ENCODE results near the gene TUBB.
A peak's percentile ranks its signal among the peaks of the same experiment; 100 is the strongest.

The TUBB gene

GRCh38 chr6:30719791-30720737 is at the start of gene TUBB:
TSS of gene TUBB (plus strand) at chr6:30720352. CDS start at chr6:30720507, 155 bp downstream.
- no peak within 1 kb of the TSS for H2AFZ ChIP-seq (ENCODE audit: low read depth, low read length)
- H3K27me3 ChIP-seq (ENCODE audit: insufficient read depth, low read length): no peaks in the 10 kb centered on the region
- H3K36me3 ChIP-seq (ENCODE audit: insufficient read depth, low read length): peaks cover 37% of the 10 kb centered on the region
- H3K4me1 ChIP-seq (ENCODE audit: insufficient read depth, low read length): peaks cover 27% of the 10 kb centered on the region
- H3K9me3 ChIP-seq (ENCODE audit: low read length): no peaks in the 10 kb centered on the region
- peak within 1 kb of the TSS; percentile 87 for H3K4me3 ChIP-seq (ENCODE audit: low read length)

- peaks cover 33% of the 10 kb centered on the region for H3K36me3 ChIP-seq (ENCODE audit: insufficient read depth, low read length)
- no peak overlapping the region for H2AFZ ChIP-seq (ENCODE audit: low read depth, low read length)
- H3K4me3 ChIP-seq (ENCODE audit: low read length): no peak overlapping the region
- H3K9me3 ChIP-seq (ENCODE audit: low read length): no peaks in the 10 kb centered on the region
- H3K27me3 ChIP-seq (ENCODE audit: insufficient read depth, low read length): no peaks in the 10 kb centered on the region
- H3K4me1 ChIP-seq (ENCODE audit: insufficient read depth, low read length): peaks cover 7% of the 10 kb centered on the region
These were observed 49.2 kb upstream of the TUBB start for GRCh38 chr6:30670760-30671527.

- no peaks in the 10 kb centered on the region for H3K9me3 ChIP-seq (ENCODE audit: low read length)
- H3K4me3 ChIP-seq (ENCODE audit: low read length): peak within 1 kb of the TSS; percentile 83
- no peaks in the 10 kb centered on the region for H3K27me3 ChIP-seq (ENCODE audit: insufficient read depth, low read length)
- peak within 1 kb of the TSS; percentile 7 for H2AFZ ChIP-seq (ENCODE audit: low read depth, low read length)
- H3K4me1 ChIP-seq (ENCODE audit: insufficient read depth, low read length): peaks cover 7% of the 10 kb centered on the region
- peaks cover 37% of the 10 kb centered on the region for H3K36me3 ChIP-seq (ENCODE audit: insufficient read depth, low read length)
These were observed 47.5 kb upstream of the TUBB start, which contains the start of gene DHX16 for GRCh38 chr6:30672445-30673253. TSS of gene DHX16 (minus strand) at chr6:30673006. CDS start at chr6:30672841, 165 bp downstream.

DNA sequence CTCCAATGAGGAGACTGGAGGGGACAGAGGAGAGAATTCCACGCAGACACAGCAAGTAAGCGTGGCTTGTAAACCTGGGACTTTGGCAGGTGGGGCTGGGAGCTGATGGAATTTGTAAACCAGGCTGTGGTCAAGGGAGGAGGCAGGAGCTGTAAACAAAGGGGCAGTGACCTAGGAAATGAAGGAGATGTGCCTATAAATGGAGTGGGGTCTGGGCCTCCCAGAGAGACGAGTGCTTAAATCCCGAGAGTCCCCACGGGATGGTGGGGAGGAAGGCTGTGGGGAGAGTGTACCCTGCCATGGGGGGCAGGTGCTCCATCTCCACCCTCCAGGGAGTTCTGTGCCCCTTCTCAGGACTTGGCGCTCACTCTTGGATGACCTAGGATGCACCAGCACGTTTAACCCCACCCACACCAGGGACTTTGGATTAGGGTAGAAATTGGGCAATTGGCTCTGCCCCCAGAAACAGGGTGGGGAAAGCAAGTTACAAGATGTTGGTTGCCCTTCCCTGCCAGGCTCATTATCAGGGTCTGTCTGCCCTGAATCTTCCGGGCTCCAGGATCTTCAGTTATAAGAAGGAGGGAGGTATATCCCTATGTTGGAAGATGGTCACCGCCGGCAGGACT is 43.4 kb upstream of the TUBB start:
- Histone ChIP-seq H3K36me3 (ENCODE audit: insufficient read depth, low read length) (peaks cover 32% of the 10 kb centered on the region), H3K4me1 (ENCODE audit: insufficient read depth, low read length) (peaks cover 6% of the 10 kb centered on the region), H3K27me3 (ENCODE audit: insufficient read depth, low read length) (no peaks in the 10 kb centered on the region), H2AFZ (ENCODE audit: low read depth, low read length) (no peak overlapping the region), H3K4me3 (ENCODE audit: low read length) (no peak overlapping the region), H3K9me3 (ENCODE audit: low read length) (no peaks in the 10 kb centered on the region)

GRCh38 chr6:30678964-30679726 is 41.0 kb upstream of the TUBB start:
- H3K4me1 ChIP-seq (ENCODE audit: insufficient read depth, low read length): peaks cover 28% of the 10 kb centered on the region
- H3K4me3 ChIP-seq (ENCODE audit: low read length): no peak overlapping the region

DNA sequence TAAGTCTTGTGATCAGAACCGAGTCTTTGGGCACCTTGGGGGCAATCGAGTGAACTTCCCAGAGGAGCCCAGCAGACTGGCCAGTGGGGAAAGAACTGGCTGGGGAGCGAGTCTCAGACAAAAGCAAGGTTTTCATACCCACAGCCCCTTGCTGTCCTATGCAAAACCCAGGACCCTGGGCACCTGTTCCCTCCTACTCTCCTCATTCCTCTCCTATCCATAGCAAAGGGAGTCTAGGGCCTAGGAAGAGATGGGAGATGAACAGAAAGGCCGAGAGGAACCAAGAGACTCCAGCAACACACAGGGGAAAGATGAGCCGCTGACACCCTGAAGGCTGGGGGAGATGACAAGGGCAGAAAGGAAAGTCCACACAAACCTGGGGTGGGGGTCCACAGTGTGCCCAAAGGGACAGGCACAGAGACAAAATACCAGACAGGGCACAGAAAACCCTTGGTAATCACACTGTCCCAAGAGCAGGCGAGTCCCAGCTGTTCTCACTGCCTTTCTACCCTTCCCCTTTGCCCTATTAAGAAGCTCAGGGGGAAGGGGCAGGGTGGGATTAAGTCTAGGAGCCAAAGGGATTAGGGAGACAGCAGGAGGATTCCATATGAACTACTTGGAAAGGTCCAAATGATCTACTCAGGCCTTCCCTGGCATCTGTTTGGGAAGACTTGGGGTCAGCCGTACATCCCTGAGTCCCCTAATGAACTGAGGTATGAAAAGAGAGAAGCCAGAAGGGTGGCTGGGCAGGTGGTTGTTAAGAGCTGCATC is 40.2 kb upstream of the TUBB start:
- Histone ChIP-seq H3K4me1 (ENCODE audit: insufficient read depth, low read length) (peaks cover 34% of the 10 kb centered on the region), H2AFZ (ENCODE audit: low read depth, low read length) (no peak overlapping the region), H3K9me3 (ENCODE audit: low read length) (no peaks in the 10 kb centered on the region), H3K36me3 (ENCODE audit: insufficient read depth, low read length) (peaks cover 34% of the 10 kb centered on the region), H3K4me3 (ENCODE audit: low read length) (no peak overlapping the region), H3K27me3 (ENCODE audit: insufficient read depth, low read length) (no peaks in the 10 kb centered on the region)

More at GRCh38 chr6:30678964-30679726, 41.0 kb upstream of the TUBB start:
- H3K9me3 ChIP-seq (ENCODE audit: low read length): no peaks in the 10 kb centered on the region
- H3K36me3 ChIP-seq (ENCODE audit: insufficient read depth, low read length): peaks cover 34% of the 10 kb centered on the region
- no peaks in the 10 kb centered on the region for H3K27me3 ChIP-seq (ENCODE audit: insufficient read depth, low read length)
- no peak overlapping the region for H2AFZ ChIP-seq (ENCODE audit: low read depth, low read length)

GRCh38 chr6:30681766-30682142 is 38.4 kb upstream of the TUBB start:
- Histone ChIP-seq H3K36me3 (ENCODE audit: insufficient read depth, low read length) (peaks cover 25% of the 10 kb centered on the region), H3K4me1 (ENCODE audit: insufficient read depth, low read length) (peaks cover 49% of the 10 kb centered on the region), H2AFZ (ENCODE audit: low read depth, low read length) (no peak overlapping the region), H3K27me3 (ENCODE audit: insufficient read depth, low read length) (no peaks in the 10 kb centered on the region), H3K9me3 (ENCODE audit: low read length) (no peaks in the 10 kb centered on the region), H3K4me3 (ENCODE audit: low read length) (no peak overlapping the region)

DNA sequence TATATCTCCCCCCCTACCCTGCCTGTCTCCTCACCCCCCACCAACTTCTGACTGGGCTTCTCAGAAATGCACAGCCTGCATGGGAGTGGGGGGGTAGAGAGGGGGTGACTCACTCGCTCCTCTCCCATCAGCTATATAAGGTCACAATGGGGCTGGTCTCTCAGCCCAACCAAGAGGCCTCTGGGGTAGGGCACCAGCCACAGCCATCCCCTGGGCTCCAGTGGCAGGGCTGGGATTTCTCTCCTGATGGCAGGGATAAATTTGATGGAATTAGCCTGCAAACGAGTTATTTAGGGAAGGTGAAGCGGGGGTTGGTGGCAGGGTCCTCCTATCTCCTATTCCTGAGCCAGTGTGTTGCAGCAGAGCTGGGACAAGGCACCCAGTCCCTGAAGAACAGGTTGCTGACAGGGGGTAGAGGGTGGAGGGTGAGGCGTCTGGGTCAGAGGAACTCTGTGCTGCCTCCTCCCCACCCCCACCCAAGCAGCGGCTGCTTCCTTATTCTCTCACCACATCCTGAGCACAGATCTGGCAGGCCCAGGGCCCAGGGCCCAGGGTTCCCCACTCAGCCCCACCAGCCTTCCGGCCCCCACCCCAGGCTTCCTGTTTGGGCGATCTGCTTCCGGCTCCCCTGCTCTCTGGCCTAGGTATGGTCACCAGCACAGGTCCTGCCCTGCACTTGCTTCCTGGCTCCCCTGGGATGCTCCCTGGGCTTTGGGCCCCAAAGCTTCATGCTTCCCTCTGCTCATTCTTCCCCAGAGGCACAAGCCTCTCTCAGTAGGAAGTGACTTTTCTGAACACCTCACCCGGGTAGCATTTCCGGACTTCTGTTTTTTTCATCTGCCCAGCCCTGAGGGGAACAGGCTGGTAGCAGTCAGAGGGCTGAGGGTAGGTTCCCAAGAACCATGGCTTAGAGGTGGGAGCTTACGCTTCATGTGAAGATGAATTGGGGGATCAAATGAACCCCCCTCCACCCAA is 37.7 kb upstream of the TUBB start:
- Histone ChIP-seq H3K36me3 (ENCODE audit: insufficient read depth, low read length) (peaks cover 19% of the 10 kb centered on the region), H3K4me1 (ENCODE audit: insufficient read depth, low read length) (peaks cover 49% of the 10 kb centered on the region)

DNA sequence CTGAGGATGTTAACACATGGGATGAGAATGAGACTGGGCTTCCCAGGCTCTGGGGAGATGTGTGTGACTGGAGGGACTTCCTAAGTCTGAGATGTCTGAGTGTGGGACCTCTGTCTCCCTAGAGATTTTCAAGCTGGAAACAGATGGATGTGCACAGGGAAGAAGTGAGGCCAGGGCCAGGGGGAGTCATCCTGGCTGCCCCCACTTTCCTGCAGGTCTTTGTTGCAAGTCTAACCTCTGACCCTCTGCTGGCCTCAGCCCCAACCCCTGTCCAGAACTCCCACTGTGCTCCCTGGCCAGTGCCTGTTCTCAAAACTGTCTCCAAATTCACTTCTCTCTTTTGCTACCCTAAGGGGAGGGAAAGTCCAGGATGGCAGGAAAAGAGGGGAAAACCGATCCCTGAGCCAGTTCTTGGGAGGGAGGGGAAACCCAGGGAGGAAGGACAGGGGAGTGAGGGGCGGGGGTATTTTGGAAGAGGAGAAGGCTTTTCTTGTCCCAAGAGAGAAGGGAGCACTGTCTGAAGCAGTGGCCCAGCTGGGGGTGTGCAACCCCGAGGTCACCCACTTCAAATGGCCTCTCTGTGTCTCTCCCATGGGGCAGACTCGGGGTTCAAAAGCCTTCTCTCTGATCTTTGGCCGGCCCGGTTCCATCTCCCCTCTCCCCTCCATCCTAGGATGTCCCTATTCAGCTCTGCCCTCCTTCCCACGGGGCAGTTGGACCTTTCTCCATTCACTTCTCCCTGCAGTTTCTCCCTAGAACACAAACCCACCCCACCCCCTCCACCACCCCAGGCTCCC is 36.8 kb upstream of the TUBB start:
- H3K9me3 ChIP-seq (ENCODE audit: low read length): no peaks in the 10 kb centered on the region
- peaks cover 57% of the 10 kb centered on the region for H3K4me1 ChIP-seq (ENCODE audit: insufficient read depth, low read length)
- no peaks in the 10 kb centered on the region for H3K27me3 ChIP-seq (ENCODE audit: insufficient read depth, low read length)
- no peak overlapping the region for H2AFZ ChIP-seq (ENCODE audit: low read depth, low read length)
- peaks cover 14% of the 10 kb centered on the region for H3K36me3 ChIP-seq (ENCODE audit: insufficient read depth, low read length)
- peak overlapping the region; percentile 42 for H3K4me3 ChIP-seq (ENCODE audit: low read length)

More for the DNA sequence above, 37.7 kb upstream of the TUBB start:
- Histone ChIP-seq H3K27me3 (ENCODE audit: insufficient read depth, low read length) (no peaks in the 10 kb centered on the region), H2AFZ (ENCODE audit: low read depth, low read length) (no peak overlapping the region), H3K4me3 (ENCODE audit: low read length) (peak overlapping the region; percentile 42), H3K9me3 (ENCODE audit: low read length) (no peaks in the 10 kb centered on the region)

DNA sequence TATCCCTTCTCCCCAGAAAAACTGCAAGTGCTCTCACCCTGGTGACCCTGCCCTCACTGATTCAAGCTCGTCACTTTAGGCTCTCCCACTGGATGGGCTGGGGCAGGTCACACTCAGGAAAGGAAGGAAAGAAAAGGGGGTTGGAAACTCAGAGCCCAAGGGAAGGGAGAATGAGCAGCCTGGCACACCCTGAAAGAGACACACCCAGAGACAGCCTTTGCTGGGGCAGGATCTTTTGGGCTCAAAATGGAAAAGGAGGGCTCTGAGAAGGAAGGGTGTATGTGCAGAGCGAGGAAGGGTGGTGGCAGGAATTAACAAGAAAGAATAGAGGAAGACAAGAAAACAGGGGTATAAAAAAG is 36.2 kb upstream of the TUBB start:
- H3K27me3 ChIP-seq (ENCODE audit: insufficient read depth, low read length): no peaks in the 10 kb centered on the region
- peaks cover 63% of the 10 kb centered on the region for H3K4me1 ChIP-seq (ENCODE audit: insufficient read depth, low read length)
- H3K36me3 ChIP-seq (ENCODE audit: insufficient read depth, low read length): peaks cover 10% of the 10 kb centered on the region
- H2AFZ ChIP-seq (ENCODE audit: low read depth, low read length): no peak overlapping the region
- no peaks in the 10 kb centered on the region for H3K9me3 ChIP-seq (ENCODE audit: low read length)
- H3K4me3 ChIP-seq (ENCODE audit: low read length): peak overlapping the region; percentile 42
